Measurements from ENCODE around the gene KRTAP9-1.

- no peak for TF ChIP-seq POLR2AphosphoS5 (IDR thresholded peaks at IDR 0.05)
- no peak for TF ChIP-seq MXI1 (conservative IDR thresholded peaks at IDR 0.05; ENCODE audit: poor library complexity, severe bottlenecking)
- TF ChIP-seq EP300 (conservative IDR thresholded peaks at IDR 0.05; ENCODE audit: poor library complexity, severe bottlenecking) = no peak
- TF ChIP-seq CTCF (IDR thresholded peaks at IDR 0.05; ENCODE audit: poor library complexity, severe bottlenecking) = no peak
- TF ChIP-seq RAD21 (conservative IDR thresholded peaks at IDR 0.05) = no peak
- TF ChIP-seq TAF1 (IDR thresholded peaks at IDR 0.05; ENCODE audit: low read depth) = no peak
- TF ChIP-seq EZH2 (IDR thresholded peaks at IDR 0.05; ENCODE audit: borderline replicate concordance, insufficient read depth, low read length, poor library complexity, severe bottlenecking) = no peak
Observed at GRCh38 chr17:41168121-41168520, 21.6 kb upstream of the KRTAP9-1 start, which contains the start of gene KRTAP4-3.
